K562 (cell line): ENCODE results near the gene DIPK1B. TPM values are rescaled to one million over a fixed set of nuclear protein-coding genes. Genes with fewer than 3 reads are reported as not detected.
"Not testable (repeated sequence)": the region's sequence is repeated elsewhere in the genome, so short reads cannot be mapped to it uniquely, and the experiment has no call there.

ENCODE experiments used
- ATAC-seq: fragments of 200-7000 bp; cut with Tn5 transposase; 3 replicates; pipeline ENCODE4 v1.9.1; 2020; ENCODE audit warnings: moderate library complexity
- BruUV-seq: library from RNA; stranded (reverse); fragments of 400-500 nt; replicated peaks from 2 replicates; lab custom pipeline; 2021; lab: Mats Ljungman, UMichigan
- CTCF ChIA-PET: fragments of 300-600 bp; formaldehyde crosslinking; extraction: SDS; loops from one replicate; lab custom pipeline; 2021; ENCODE audit warnings: low intra/inter-chr PET ratio; lab: Yijun Ruan, JAX
- POLR2A ChIA-PET: fragments of 300-600, 350-650 bp; sonication (Branson Sonifier 250); formaldehyde crosslinking; extraction: SDS; loops from one replicate; lab custom pipeline; 2021; ENCODE audit warnings: antibody characterized with exemption, inconsistent platforms; lab: Yijun Ruan, JAX
- DNase-seq, 4 experiments: peaks; one replicate each; pipeline versions ENCODE4 v3.0.0 to v3.0.0-alpha.2; 2011 to 2018; ENCODE audit warnings: low spot score in 3 of 4, mixed read lengths in 3 of 4; ENCODE audit errors: extremely low read depth in 1 of 4
- FAIRE-seq: peaks from 2 replicates; lab custom pipeline; 2011; peaks lifted over from hg19 to GRCh38; lab: Jason Lieb, UNC
- H2AFZ ChIP-seq: 2 replicates; pipeline ENCODE4 v1.6.0; 2011; ENCODE audit warnings: low read depth, low read length, control low read depth, inconsistent platforms
- H3K27ac ChIP-seq: fragments of 200-600 bp; 3 replicates; pipeline ENCODE4 v1.8.0; 2011; ENCODE audit warnings: low read depth, mild to moderate bottlenecking, control low read depth, inconsistent platforms, low read length, moderate library complexity, mixed read lengths; ENCODE audit errors: extremely low read depth
- H3K27me3 ChIP-seq, 2 experiments: fragments of 300-600 bp in 1 of 2; 2 replicates in 1 of 2; 3 replicates in 1 of 2; pipeline versions ENCODE4 v1.6.0 to v1.8.0; 2011; ENCODE audit warnings: inconsistent platforms in 2 of 2, low read length in 2 of 2, mild to moderate bottlenecking in 1 of 2, mixed read lengths in 1 of 2, moderate library complexity in 1 of 2; ENCODE audit not compliant: control insufficient read depth in 2 of 2, insufficient read depth in 2 of 2
- H3K36me3 ChIP-seq: fragments of 300-600 bp; 3 replicates; pipeline ENCODE4 v1.8.0; 2011; ENCODE audit warnings: mild to moderate bottlenecking, low read length, inconsistent platforms; ENCODE audit not compliant: control insufficient read depth, insufficient read depth
- H3K4me1 ChIP-seq, 2 experiments: fragments of 200-600 bp in 1 of 2; replicated peaks in 1 of 2; 2 replicates in 1 of 2; 3 replicates in 1 of 2; pipeline versions ENCODE4 v1.5.1 to v1.8.0; 2011; ENCODE audit warnings: inconsistent platforms in 2 of 2, low read length in 2 of 2, mild to moderate bottlenecking in 1 of 2, mixed read lengths in 1 of 2, moderate library complexity in 1 of 2; ENCODE audit not compliant: control insufficient read depth in 2 of 2, insufficient read depth in 2 of 2
- H3K4me2 ChIP-seq: 2 replicates; pipeline ENCODE4 v1.6.1; 2011; ENCODE audit warnings: low read length, control low read depth, inconsistent platforms, mixed read lengths; ENCODE audit not compliant: insufficient read depth
- H3K4me3 ChIP-seq: fragments of 200-600 bp; sonication (generic), shearing (Covaris generic); 2 replicates; pipeline ENCODE4 v1.5.1; 2016; ENCODE audit warnings: control low read depth, inconsistent platforms
- H3K79me2 ChIP-seq: fragments of 200-600 bp; 3 replicates; pipeline ENCODE4 v1.8.0; 2011; ENCODE audit warnings: low read length, inconsistent platforms; ENCODE audit not compliant: control insufficient read depth, insufficient read depth
- H3K9ac ChIP-seq, 2 experiments: 2 replicates each; pipeline versions ENCODE4 v1.6.0 to v1.6.1; 2011; ENCODE audit warnings: low read depth in 2 of 2, low read length in 2 of 2, control low read depth in 1 of 2, inconsistent platforms in 1 of 2, mild to moderate bottlenecking in 1 of 2, mixed read lengths in 1 of 2; ENCODE audit not compliant: insufficient read depth in 1 of 2
- H3K9me1 ChIP-seq: one replicate; pipeline ENCODE4 v1.6.0; 2011; ENCODE audit warnings: inconsistent platforms, mild to moderate bottlenecking, low read length, moderate library complexity; ENCODE audit not compliant: control insufficient read depth, insufficient read depth
- H3K9me3 ChIP-seq: replicated peaks from 2 replicates; pipeline ENCODE4 v1.5.1; 2011; ENCODE audit warnings: low read depth, low read length, inconsistent platforms; ENCODE audit not compliant: control insufficient read depth, insufficient read depth
- H4K20me1 ChIP-seq: replicated peaks from 2 replicates; pipeline ENCODE4 v1.6.1; 2011; ENCODE audit warnings: low read length, inconsistent platforms, mixed read lengths; ENCODE audit not compliant: control insufficient read depth, insufficient read depth
- PKNOX1 ChIP-seq: fragments of 450-650 bp; IDR thresholded peaks from 2 replicates; pipeline ENCODE4 v1.6.1; 2016
- ZBTB40 ChIP-seq, 2 experiments: fragments of 450-650 bp in 1 of 2; sonication (generic) in 1 of 2; formaldehyde crosslinking in 1 of 2; IDR thresholded peaks; 2 replicates each; pipeline versions ENCODE4 v1.7.1 to v1.9.0; 2016 to 2022; ENCODE audit warnings: inconsistent platforms in 1 of 2, mild to moderate bottlenecking in 1 of 2, missing genetic modification reagents in 1 of 2
- WGBS: fragments of 100-300 bp; shearing (Covaris generic); methylation state at CpG from one replicate; pipeline ENCODE4 v1.1.6; 2016; ENCODE audit warnings: low coverage, mixed read lengths; ENCODE audit not compliant: insufficient coverage; ENCODE audit errors: missing lambda C conversion rate; 5-methylcytosine and 5-hydroxymethylcytosine counted together
- in situ Hi-C: fragments of 300-500 bp; cut with MboI; formaldehyde crosslinking; loops from 4 replicates; pipeline ENCODE4 v1.15.0; 2018; ENCODE audit warnings: inconsistent platforms, mixed read lengths
- intact Hi-C: fragments of 100-400 bp; cut with micrococcal nuclease; formaldehyde crosslinking; loops from 2 replicates; pipeline ENCODE4 v1.14.2; 2022
- polyA plus RNA-seq, 8 experiments: library from polyadenylated mRNA; depleted of rRNA in 4 of 8; stranded (reverse) in 5 of 8; unstranded in 3 of 8; fragments of >200 nt; fragmentation: Nextera tagmentation in 2 of 8; fragmentation: Illumina TruSeq in 1 of 8; extraction: Ambion mirVana in 2 of 8; extraction: Trizol in 1 of 8; gene quantifications; 2 replicates each; pipeline versions ENCODE4 v1.2.1 to v1.2.3, GENCODE V29; 2011 to 2014; ENCODE audit warnings: inconsistent platforms in 1 of 8, missing spikeins in 1 of 8
- total RNA-seq, 7 experiments: library from RNA; depleted of rRNA in 6 of 7; stranded (reverse); fragments of >200 nt in 6 of 7; fragmentation: Illumina TruSeq in 2 of 7; extraction: Trizol in 2 of 7; gene quantifications; 2 replicates each; pipeline versions ENCODE4 v1.2.1 to v1.2.3, GENCODE V29; 2011 to 2021; ENCODE audit warnings: low replicate concordance in 1 of 7

DIPK1B gene
- total and polyA plus RNA-seq, 9 of the 15 experiments (the other 6 are each of a cell fraction or from before 2014, with no cell fraction given) = 0.08 to 22.3 (median 5.9) TPM

- H4K20me1 ChIP-seq; H3K4me2 ChIP-seq; H3K79me2 ChIP-seq; intact Hi-C loops; H3K27me3 ChIP-seq; ATAC-seq; CTCF ChIA-PET; H3K9ac ChIP-seq; H3K36me3 ChIP-seq; H3K27ac ChIP-seq; DNase-seq; BruUV-seq; H3K4me3 ChIP-seq; H3K9me1 ChIP-seq; in situ Hi-C loops; H3K9me3 ChIP-seq; H2AFZ ChIP-seq; FAIRE-seq; TF ChIP-seq ZBTB40 (CRISPR knock-in tag; IDR thresholded peaks at IDR 0.05): not testable (repeated sequence)
- peaks cover 17 to 33% of the 10 kb centered on the region in 2 experiments; a peak in 4 of 5 replicates for H3K4me1 ChIP-seq
- TF ChIP-seq ZBTB40 (IDR thresholded peaks at IDR 0.05) (peak; percentile 71), PKNOX1 (0 out of 2 replicates have a peak, but pooled peaks have one; percentile 26)
- 75% methylated on average over 6 of the region's 8 CpGs for WGBS
- POLR2A ChIA-PET = interaction anchor here (1.2 to 1.8 kb wide), 2 partner anchors 12 to 25 kb away, joined by 3 to 7 read pairs; no protein-coding TSS in a partner anchor
These were observed 7.6 kb upstream of the DIPK1B start for GRCh38 chr9:136704741-136705140.
